ENCODE measurements around the gene MELTF. TPM values are rescaled to one million over a fixed set of nuclear protein-coding genes. Genes with fewer than 3 reads are reported as not detected.

MELTF gene
- total RNA-seq, 1 experiment from 2014 or later = 9.2 TPM

DNA sequence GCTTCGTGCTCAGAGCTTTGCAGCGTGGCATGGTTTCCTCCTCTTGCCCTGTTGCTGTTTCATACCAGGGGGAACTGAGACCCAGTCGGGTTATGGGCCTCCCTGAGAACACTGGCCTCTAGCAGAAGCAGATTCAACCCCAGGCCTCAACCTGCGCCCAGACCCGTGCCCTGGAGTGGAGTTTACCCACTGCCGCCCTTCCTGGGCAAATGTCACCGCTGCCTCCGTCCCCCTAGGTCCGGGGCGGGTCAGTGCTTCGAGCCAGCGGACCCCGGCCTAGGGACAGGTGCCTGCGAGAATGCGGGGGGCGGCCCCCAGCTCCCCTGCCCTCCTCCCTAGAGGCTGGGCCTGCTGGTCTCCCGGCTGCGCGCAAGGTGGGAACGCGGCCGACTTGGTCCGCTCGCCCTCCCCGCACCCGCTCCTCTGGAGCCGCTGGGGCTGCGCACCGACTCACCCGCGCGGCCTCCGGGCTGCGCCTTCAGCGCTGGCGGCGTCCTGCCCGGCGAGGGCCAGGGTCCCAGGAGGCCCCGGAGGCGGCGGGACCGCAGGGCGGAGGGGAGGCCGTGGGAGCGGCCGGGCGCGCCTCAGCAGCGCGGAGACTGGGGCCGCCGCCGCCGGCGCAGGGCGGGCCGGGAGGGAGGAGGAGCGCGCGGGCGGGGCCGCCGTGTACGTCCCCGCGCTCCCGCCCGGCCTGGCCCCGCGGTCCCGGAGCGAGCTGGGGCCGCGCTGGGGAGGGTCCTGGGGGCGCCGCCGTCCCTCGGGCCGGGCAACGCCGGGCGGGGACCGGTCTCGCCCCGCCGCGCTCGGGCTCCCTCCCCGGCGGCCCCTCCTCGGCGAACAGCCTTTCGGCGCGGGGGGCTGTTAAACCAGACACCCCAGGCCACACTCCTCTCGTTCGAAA lies 61.1 kb downstream of the MELTF start, which contains the start of gene PIGZ:
PIGZ (minus strand) TSS at position 601 of the 901 bp plus-strand sequence. CDS start 16,802 bp downstream, outside the sequence.
- H3K23ac ChIP-seq (ENCODE audit: insufficient read length, low read depth, low read length) = no peak within 1 kb of the TSS
- no peaks in the 10 kb centered on the region for H3K23me2 ChIP-seq (ENCODE audit: insufficient read length, low read depth, low read length, poor library complexity, severe bottlenecking)
- no peak within 1 kb of the TSS for H3K9ac ChIP-seq (ENCODE audit: extremely low read depth, insufficient read length, low read length)
- H4K8ac ChIP-seq (replicated peaks; ENCODE audit: insufficient read length, low read depth, low read length) = no peak within 1 kb of the TSS
- peak within 1 kb of the TSS; percentile 7 for H3K4me2 ChIP-seq (ENCODE audit: insufficient read depth, insufficient read length, low read length)
- TF ChIP-seq, protein P1, sequence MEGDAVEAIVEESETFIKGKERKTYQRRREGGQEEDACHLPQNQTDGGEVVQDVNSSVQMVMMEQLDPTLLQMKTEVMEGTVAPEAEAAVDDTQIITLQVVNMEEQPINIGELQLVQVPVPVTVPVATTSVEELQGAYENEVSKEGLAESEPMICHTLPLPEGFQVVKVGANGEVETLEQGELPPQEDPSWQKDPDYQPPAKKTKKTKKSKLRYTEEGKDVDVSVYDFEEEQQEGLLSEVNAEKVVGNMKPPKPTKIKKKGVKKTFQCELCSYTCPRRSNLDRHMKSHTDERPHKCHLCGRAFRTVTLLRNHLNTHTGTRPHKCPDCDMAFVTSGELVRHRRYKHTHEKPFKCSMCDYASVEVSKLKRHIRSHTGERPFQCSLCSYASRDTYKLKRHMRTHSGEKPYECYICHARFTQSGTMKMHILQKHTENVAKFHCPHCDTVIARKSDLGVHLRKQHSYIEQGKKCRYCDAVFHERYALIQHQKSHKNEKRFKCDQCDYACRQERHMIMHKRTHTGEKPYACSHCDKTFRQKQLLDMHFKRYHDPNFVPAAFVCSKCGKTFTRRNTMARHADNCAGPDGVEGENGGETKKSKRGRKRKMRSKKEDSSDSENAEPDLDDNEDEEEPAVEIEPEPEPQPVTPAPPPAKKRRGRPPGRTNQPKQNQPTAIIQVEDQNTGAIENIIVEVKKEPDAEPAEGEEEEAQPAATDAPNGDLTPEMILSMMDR (conservative IDR thresholded peaks at IDR 0.05) = no peak
- no peak within 1 kb of the TSS for H4K5ac ChIP-seq (ENCODE audit: insufficient read length, low read depth, low read length)
- no peak within 1 kb of the TSS for H2BK15ac ChIP-seq (ENCODE audit: low read depth, low read length)
- Mint-ChIP-seq H3K9me3 (peaks cover 11 to 17% of the 10 kb centered on the region in 2 experiments), H3K36me3 (ENCODE audit: insufficient read depth in 1 of 3, low read depth in 3 of 3) (peaks cover 0 to 8% (median 4%) of the 10 kb centered on the region in 3 experiments; a peak in 2 of 7 replicates), H3K27ac (no peak within 1 kb of the TSS), H3K27me3 (ENCODE audit: low read depth) (peaks cover 72% of the 10 kb centered on the region), H3K4me3 (peak within 1 kb of the TSS; percentile 52 to 80), H3K4me1 (peaks cover 3 to 13% of the 10 kb centered on the region in 2 experiments; a peak in 3 of 4 replicates)
- no peak within 1 kb of the TSS for H2BK12ac ChIP-seq (ENCODE audit: insufficient read length, low read depth, low read length)
- H4K91ac ChIP-seq (ENCODE audit: insufficient read length, low read depth, low read length) = no peak within 1 kb of the TSS
- H2BK20ac ChIP-seq (ENCODE audit: low read depth, low read length, poor library complexity, severe bottlenecking) = no peak within 1 kb of the TSS
- no peaks in the 10 kb centered on the region for H3K79me1 ChIP-seq (ENCODE audit: insufficient read depth, low read depth, low read length, poor library complexity, severe bottlenecking)
- peaks cover 41% of the 10 kb centered on the region for H3K27me3 ChIP-seq (ENCODE audit: insufficient read depth, low read length)
- no peak within 1 kb of the TSS for H3K4ac ChIP-seq (ENCODE audit: low read depth, low read length)
- H3K9me3 ChIP-seq (ENCODE audit: control insufficient read depth, low read depth, low read length) = peaks cover 3% of the 10 kb centered on the region
- H3K18ac ChIP-seq (ENCODE audit: insufficient read length, low read depth, low read length) = no peak within 1 kb of the TSS
- H2BK120ac ChIP-seq (ENCODE audit: low read depth, low read length, poor library complexity, severe bottlenecking) = no peak within 1 kb of the TSS
- H3K14ac ChIP-seq (ENCODE audit: insufficient read depth, low read length) = no peak within 1 kb of the TSS
- H4K20me1 ChIP-seq (ENCODE audit: control insufficient read depth, insufficient read depth, insufficient read length) = no peaks in the 10 kb centered on the region
- no peak within 1 kb of the TSS for H2AFZ ChIP-seq (ENCODE audit: low read length)
- DNase-seq = no peak
- no peaks in the 10 kb centered on the region for H3K4me1 ChIP-seq (ENCODE audit: insufficient read depth, low read length)
- H3T11ph ChIP-seq (ENCODE audit: low read length) = no peak within 1 kb of the TSS
- H3K56ac ChIP-seq (ENCODE audit: insufficient read length, low read depth, low read length) = no peak within 1 kb of the TSS
- no peak within 1 kb of the TSS for H2AK5ac ChIP-seq (ENCODE audit: insufficient read length, low read length)
- no peak within 1 kb of the TSS for H2BK5ac ChIP-seq (ENCODE audit: insufficient read length, low read length)
- WGBS (ENCODE audit: extremely low coverage, insufficient read length, low lambda C conversion rate) = no CpG with 5 or more reads among the region's 98 CpGs
- H3K79me2 ChIP-seq (ENCODE audit: insufficient read depth, low read length) = no peaks in the 10 kb centered on the region
- H3K27ac ChIP-seq (ENCODE audit: insufficient read length, low read depth, low read length) = no peak within 1 kb of the TSS

Data from H9 (cell line).